ENCODE measurements around the gene FBXO47. TPM values are rescaled to one million over a fixed set of nuclear protein-coding genes. Genes with fewer than 3 reads are reported as not detected.
A peak's percentile ranks its signal among the peaks of the same experiment; 100 is the strongest.
"Not testable (repeated sequence)": the region's sequence is repeated elsewhere in the genome, so short reads cannot be mapped to it uniquely, and the experiment has no call there.

Gene FBXO47
- total and polyA plus RNA-seq, 7 donors: not detected

DNA sequence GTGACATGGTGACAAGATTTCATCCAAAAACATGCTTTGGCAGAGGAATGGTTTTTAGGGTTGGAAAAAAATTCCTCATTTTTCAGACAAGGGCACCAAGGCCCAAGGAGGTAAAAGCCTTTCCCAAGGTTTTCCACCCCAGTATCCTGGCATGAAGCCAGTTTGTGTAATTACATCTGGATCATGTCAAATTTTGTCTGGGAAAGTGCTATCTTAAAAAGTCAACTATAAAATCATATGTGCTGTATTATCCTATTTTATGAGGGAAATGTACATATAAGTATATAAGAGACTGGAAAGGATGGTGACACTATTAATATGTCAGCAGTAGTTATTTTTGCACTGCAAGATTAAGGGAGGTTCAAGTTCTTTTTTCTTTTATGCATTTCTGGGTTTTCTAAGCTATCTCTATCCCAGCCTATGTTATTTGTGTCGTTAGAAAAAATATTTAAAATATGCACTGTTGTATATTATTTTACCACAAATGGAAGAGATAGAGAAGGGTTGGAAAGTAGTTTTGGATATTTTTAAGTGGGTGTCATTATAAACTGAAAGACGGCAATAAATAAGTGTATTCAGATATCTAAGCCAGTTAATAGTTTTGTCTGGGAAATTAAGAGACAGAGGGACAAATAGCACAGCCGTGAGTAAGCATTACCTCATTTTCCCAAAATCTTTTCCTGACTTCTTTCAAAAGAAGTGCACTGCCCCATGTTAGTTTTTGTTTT lies 13.5 kb upstream of the FBXO47 start:
- no peak for DNase-seq
- H3K27me3 ChIP-seq: no peaks in the 10 kb centered on the region
- no peaks in the 10 kb centered on the region for H3K36me3 ChIP-seq
- peak in 1 of 4 donors; percentile 7 for TF ChIP-seq POLR2AphosphoS5 (IDR thresholded peaks at IDR 0.05)
- TF ChIP-seq POLR2A (IDR thresholded peaks at IDR 0.05): no peak
- intact Hi-C loops (cut with DNase I): loop anchor here (5.0 kb wide), 1 partner anchor 262 kb away; no protein-coding TSS in a partner anchor
- peaks cover 0 to 13% (median 3%) of the 10 kb centered on the region in 4 donors for H3K4me1 ChIP-seq
- no peaks in the 10 kb centered on the region for H3K9me3 ChIP-seq
- WGBS, 2 donors: 54 to 67% methylated on average over 3 of the region's 3 CpGs
- H3K27ac ChIP-seq: peak overlapping the region in 3 of 4 donors; percentile 24 to 42 (median 37)
- no peak overlapping the region for H3K4me3 ChIP-seq

DNA sequence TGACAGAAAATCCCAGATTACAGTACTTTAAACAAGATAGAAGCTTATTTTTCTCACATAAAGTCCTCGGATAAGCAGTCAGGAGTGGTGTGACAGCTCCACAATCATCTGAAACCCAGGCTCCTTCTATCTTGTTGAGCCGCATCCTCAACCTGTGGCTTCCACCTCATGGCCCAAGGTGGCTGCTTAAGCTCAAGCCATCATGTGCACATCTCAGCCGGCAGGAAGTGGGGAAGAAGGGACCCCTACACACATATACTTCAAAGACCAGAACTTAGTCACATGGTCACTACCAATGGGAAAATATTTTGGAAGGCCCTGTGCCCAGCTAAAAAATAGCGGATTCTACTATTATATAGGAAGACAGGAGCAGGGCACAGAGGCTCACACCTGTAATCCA lies 11.0 kb upstream of the FBXO47 start:
- H3K4me1 ChIP-seq: peaks cover 0 to 9% (median 3%) of the 10 kb centered on the region in 4 donors
- intact Hi-C loops (cut with DNase I): no loop called here
- no peak overlapping the region for H3K4me3 ChIP-seq
- H3K36me3 ChIP-seq: no peaks in the 10 kb centered on the region
- no peaks in the 10 kb centered on the region for H3K27me3 ChIP-seq
- TF ChIP-seq EP300 (IDR thresholded peaks at IDR 0.05): no peak
- TF ChIP-seq, protein P1, sequence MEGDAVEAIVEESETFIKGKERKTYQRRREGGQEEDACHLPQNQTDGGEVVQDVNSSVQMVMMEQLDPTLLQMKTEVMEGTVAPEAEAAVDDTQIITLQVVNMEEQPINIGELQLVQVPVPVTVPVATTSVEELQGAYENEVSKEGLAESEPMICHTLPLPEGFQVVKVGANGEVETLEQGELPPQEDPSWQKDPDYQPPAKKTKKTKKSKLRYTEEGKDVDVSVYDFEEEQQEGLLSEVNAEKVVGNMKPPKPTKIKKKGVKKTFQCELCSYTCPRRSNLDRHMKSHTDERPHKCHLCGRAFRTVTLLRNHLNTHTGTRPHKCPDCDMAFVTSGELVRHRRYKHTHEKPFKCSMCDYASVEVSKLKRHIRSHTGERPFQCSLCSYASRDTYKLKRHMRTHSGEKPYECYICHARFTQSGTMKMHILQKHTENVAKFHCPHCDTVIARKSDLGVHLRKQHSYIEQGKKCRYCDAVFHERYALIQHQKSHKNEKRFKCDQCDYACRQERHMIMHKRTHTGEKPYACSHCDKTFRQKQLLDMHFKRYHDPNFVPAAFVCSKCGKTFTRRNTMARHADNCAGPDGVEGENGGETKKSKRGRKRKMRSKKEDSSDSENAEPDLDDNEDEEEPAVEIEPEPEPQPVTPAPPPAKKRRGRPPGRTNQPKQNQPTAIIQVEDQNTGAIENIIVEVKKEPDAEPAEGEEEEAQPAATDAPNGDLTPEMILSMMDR (IDR thresholded peaks at IDR 0.05): no peak
- TF ChIP-seq POLR2AphosphoS5 (IDR thresholded peaks at IDR 0.05): no peak
- TF ChIP-seq POLR2A (IDR thresholded peaks at IDR 0.05): no peak
- WGBS, 2 donors: 94% methylated on average over 4 of the region's 4 CpGs
- no peak for DNase-seq
- no peak overlapping the region for H3K27ac ChIP-seq
- H3K9me3 ChIP-seq: no peaks in the 10 kb centered on the region

DNA sequence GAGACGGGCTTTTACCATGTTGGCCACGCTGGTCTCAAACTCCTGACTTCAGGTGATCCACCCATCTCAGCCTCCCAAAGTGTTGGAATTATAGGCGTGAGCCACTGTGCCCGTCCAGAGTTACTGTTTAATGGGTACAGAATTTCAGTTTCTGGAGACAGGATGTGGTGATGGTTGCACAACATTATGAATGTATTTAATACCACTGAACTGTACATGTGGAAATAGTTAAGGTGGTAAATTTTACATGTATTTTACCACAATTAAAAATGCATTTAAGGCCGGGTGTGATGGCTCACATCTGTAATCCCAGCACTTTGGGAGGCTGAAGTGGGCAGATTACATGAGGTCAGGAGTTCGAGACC lies 9.0 kb upstream of the FBXO47 start:
- H3K27me3 ChIP-seq; H3K9me3 ChIP-seq; H3K4me3 ChIP-seq; H3K36me3 ChIP-seq; H3K4me1 ChIP-seq; intact Hi-C loops (cut with DNase I); DNase-seq; H3K27ac ChIP-seq: not testable (repeated sequence)
- WGBS, 2 donors: 27 to 57% methylated on average over 6 of the region's 6 CpGs

DNA sequence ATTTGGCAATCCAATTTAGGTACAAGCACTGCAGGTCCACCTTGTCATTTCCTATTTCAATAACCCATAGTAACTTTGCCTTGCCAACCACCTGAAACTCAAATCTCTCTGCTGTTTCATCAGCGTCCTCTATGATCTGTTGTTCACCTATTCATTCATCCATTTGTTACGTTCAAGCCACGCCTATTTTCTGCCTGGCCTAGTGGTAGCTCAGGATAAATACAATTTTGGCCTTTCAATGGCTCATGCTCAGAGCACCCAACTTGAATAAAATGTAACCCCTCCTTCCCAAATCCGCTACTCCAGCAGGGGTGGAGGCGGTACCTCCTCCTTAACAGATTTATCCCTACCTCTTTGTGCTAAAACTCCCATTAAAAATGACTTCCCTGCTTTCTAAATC lies 3.6 kb upstream of the FBXO47 start:
- Histone ChIP-seq H3K4me1 (peaks cover 0 to 5% (median 4%) of the 10 kb centered on the region in 4 donors), H3K27ac (no peak overlapping the region), H3K27me3 (no peaks in the 10 kb centered on the region), H3K4me3 (no peak overlapping the region), H3K9me3 (no peaks in the 10 kb centered on the region), H3K36me3 (no peaks in the 10 kb centered on the region)
- DNase-seq: no peak
- intact Hi-C loops (cut with DNase I): no loop called here
- WGBS, 2 donors: 69 to 89% methylated on average over 5 of the region's 5 CpGs
- no peak for TF ChIP-seq POLR2A (IDR thresholded peaks at IDR 0.05)
- TF ChIP-seq EP300 (IDR thresholded peaks at IDR 0.05): no peak
- TF ChIP-seq, protein P1 (IDR thresholded peaks at IDR 0.05): no peak
- no peak for TF ChIP-seq POLR2AphosphoS5 (IDR thresholded peaks at IDR 0.05)

DNA sequence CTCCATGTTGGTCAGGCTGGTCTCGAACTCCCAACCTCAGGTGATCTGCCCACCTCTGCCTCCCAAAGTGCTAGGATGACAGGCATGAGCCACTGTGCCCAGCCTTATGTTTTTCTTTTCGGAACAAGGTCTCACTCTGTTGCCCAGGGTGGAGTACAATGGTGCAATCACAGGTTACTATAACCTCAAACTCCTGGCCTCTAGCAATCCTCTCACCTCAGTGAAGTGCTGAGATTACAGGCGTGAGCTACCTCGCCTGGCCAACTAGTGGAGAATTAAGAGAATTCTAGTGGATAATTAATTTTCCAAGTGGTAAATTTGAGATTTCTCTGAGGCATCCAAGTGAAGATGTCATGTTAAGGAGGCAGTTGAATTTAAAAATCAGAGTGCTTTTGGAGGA lies 2.9 kb upstream of the FBXO47 start:
- DNase-seq: no peak
- 59 to 78% methylated on average over 4 of the region's 4 CpGs for WGBS, 2 donors
- TF ChIP-seq POLR2AphosphoS5 (IDR thresholded peaks at IDR 0.05) (no peak), EP300 (IDR thresholded peaks at IDR 0.05) (no peak), POLR2A (IDR thresholded peaks at IDR 0.05) (no peak)
- TF ChIP-seq, protein P1 (IDR thresholded peaks at IDR 0.05): no peak
- Histone ChIP-seq H3K9me3 (no peaks in the 10 kb centered on the region), H3K4me1 (peaks cover 0 to 5% (median 4%) of the 10 kb centered on the region in 4 donors), H3K4me3 (no peak overlapping the region), H3K27me3 (no peaks in the 10 kb centered on the region), H3K27ac (no peak overlapping the region), H3K36me3 (no peaks in the 10 kb centered on the region)
- intact Hi-C loops (cut with DNase I): no loop called here

DNA sequence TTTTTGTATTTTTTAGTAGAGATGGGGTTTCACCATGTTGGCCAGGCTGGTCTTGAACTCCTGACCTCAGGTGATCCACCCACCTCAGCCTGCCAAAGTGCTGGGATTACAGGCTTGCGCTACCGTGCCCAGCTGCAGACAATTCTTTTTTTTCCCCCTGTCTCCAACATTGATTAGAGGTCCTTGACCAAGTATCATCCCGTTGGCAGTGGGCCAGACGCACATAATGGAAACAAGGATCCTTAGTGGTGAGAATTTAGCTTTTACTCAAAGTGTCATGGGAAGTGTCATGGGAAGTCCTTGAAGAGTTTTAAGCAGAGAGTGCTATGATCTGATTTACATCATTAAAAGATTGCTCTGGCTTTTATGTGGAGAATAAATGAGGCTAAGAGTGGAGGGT lies 2.1 kb upstream of the FBXO47 start:
- Histone ChIP-seq H3K4me3 (no peak overlapping the region), H3K4me1 (peaks cover 0 to 5% (median 4%) of the 10 kb centered on the region in 4 donors), H3K27me3 (no peaks in the 10 kb centered on the region), H3K9me3 (no peaks in the 10 kb centered on the region), H3K36me3 (no peaks in the 10 kb centered on the region), H3K27ac (no peak overlapping the region)
- intact Hi-C loops (cut with DNase I): loop anchor here (5.0 kb wide), 1 partner anchor 97 kb away; the partner anchor contains the start of gene LASP1
- 81% methylated on average over 4 of the region's 4 CpGs for WGBS, 2 donors
- TF ChIP-seq POLR2AphosphoS5 (IDR thresholded peaks at IDR 0.05) (no peak), EP300 (IDR thresholded peaks at IDR 0.05) (no peak), POLR2A (IDR thresholded peaks at IDR 0.05) (no peak)
- TF ChIP-seq, protein P1 (IDR thresholded peaks at IDR 0.05): no peak
- DNase-seq: no peak

All from sigmoid colon (tissue), 7 donors.